IMR-90 (cell line): ENCODE data around the gene SLC26A3. TPM values are rescaled to one million over a fixed set of nuclear protein-coding genes. Genes with fewer than 3 reads are reported as not detected.
A peak's percentile ranks its signal among the peaks of the same experiment; 100 is the strongest.

Experiments
- ATAC-seq: fragments of 200-7000 bp; cut with Tn5 transposase; 2 replicates; pipeline ENCODE4 v1.9.1; 2020; ENCODE audit warnings: low read depth, mild to moderate bottlenecking, moderate library complexity
- BruUV-seq: library from RNA; stranded (reverse); fragments of 400-500 nt; replicated peaks from 2 replicates; lab custom pipeline; 2021; lab: Mats Ljungman, UMichigan
- CTCF ChIA-PET: fragments of 300-600 bp; formaldehyde crosslinking; extraction: SDS; loops from one replicate; lab custom pipeline; 2021; ENCODE audit warnings: antibody characterized with exemption; lab: Yijun Ruan, JAX
- POLR2A ChIA-PET: fragments of 300-600 bp; sonication (Branson Sonifier 250); formaldehyde crosslinking; loops from one replicate; lab custom pipeline; 2022; ENCODE audit warnings: antibody characterized with exemption; ENCODE audit not compliant: unreplicated experiment; lab: Charles Lee
- DNase-seq: peaks from one replicate; pipeline ENCODE4 v3.0.0; 2013
- H2AFZ ChIP-seq: replicated peaks from 2 replicates; pipeline ENCODE3; 2013; ENCODE audit warnings: low read length, mild to moderate bottlenecking; ENCODE audit not compliant: poor library complexity
- H2AK5ac ChIP-seq: 2 replicates; pipeline ENCODE4 v1.6.1; 2013; ENCODE audit warnings: low read depth, low read length, inconsistent platforms
- H2AK9ac ChIP-seq: replicated peaks from 2 replicates; pipeline ENCODE3; 2013; ENCODE audit warnings: mild to moderate bottlenecking, low read depth, low read length, moderate library complexity; ENCODE audit not compliant: poor library complexity
- H2BK120ac ChIP-seq: 2 replicates; pipeline ENCODE4 v1.6.1; 2013; ENCODE audit warnings: low read depth, low read length, inconsistent platforms
- H2BK15ac ChIP-seq: 3 replicates; pipeline ENCODE4 v1.6.1; 2013; ENCODE audit warnings: low read depth, low read length, inconsistent platforms
- H2BK20ac ChIP-seq: 2 replicates; pipeline ENCODE4 v1.6.1; 2013; ENCODE audit warnings: low read depth, mild to moderate bottlenecking, inconsistent platforms, low read length, moderate library complexity
- H2BK5ac ChIP-seq: 2 replicates; pipeline ENCODE4 v1.6.1; 2013; ENCODE audit warnings: mild to moderate bottlenecking, low read depth, low read length, inconsistent platforms; ENCODE audit not compliant: poor library complexity, severe bottlenecking
- H3K14ac ChIP-seq: replicated peaks from 2 replicates; pipeline ENCODE4 v1.6.1; 2013; ENCODE audit warnings: low read depth, low read length, inconsistent platforms
- H3K18ac ChIP-seq: 2 replicates; pipeline ENCODE4 v1.6.1; 2013; ENCODE audit warnings: low read depth, low read length, control low read depth
- H3K23ac ChIP-seq: 2 replicates; pipeline ENCODE4 v1.6.1; 2013; ENCODE audit warnings: low read depth, low read length, inconsistent platforms
- H3K27ac ChIP-seq: 2 replicates; pipeline ENCODE4 v1.5.1; 2013; ENCODE audit warnings: mild to moderate bottlenecking, control low read depth, low read length; ENCODE audit not compliant: insufficient read depth
- H3K27me3 ChIP-seq: 2 replicates; pipeline ENCODE4 v1.6.1; 2013; ENCODE audit warnings: low read length; ENCODE audit not compliant: control insufficient read depth, insufficient read depth
- H3K36me3 ChIP-seq: 2 replicates; pipeline ENCODE4 v1.6.1; 2013; ENCODE audit warnings: low read length, mixed read lengths; ENCODE audit not compliant: control insufficient read depth, insufficient read depth
- H3K4ac ChIP-seq: 2 replicates; pipeline ENCODE4 v1.6.1; 2013; ENCODE audit warnings: low read depth, low read length, inconsistent platforms
- H3K4me1 ChIP-seq: 2 replicates; pipeline ENCODE4 v1.6.1; 2013; ENCODE audit warnings: low read length, mixed read lengths; ENCODE audit not compliant: control insufficient read depth, insufficient read depth
- H3K4me2 ChIP-seq: 2 replicates; pipeline ENCODE4 v1.6.1; 2013; ENCODE audit warnings: low read depth, mild to moderate bottlenecking, control low read depth, low read length, moderate library complexity
- H3K4me3 ChIP-seq: 2 replicates; pipeline ENCODE4 v1.5.1; 2013; ENCODE audit warnings: low read depth, mild to moderate bottlenecking, control low read depth, low read length, moderate library complexity; ENCODE audit not compliant: insufficient read depth
- H3K56ac ChIP-seq: 2 replicates; pipeline ENCODE4 v1.6.1; 2013; ENCODE audit warnings: low read length, inconsistent platforms; ENCODE audit not compliant: insufficient read depth; ENCODE audit errors: extremely low read depth
- H3K79me1 ChIP-seq, 2 experiments: 2 replicates each; pipeline ENCODE4 v1.6.1; 2013; ENCODE audit warnings: low read length in 2 of 2, inconsistent platforms in 1 of 2, low read depth in 1 of 2
- H3K9ac ChIP-seq: 2 replicates; pipeline ENCODE4 v1.6.1; 2013; ENCODE audit warnings: low read depth, low read length, control low read depth
- H3K9me1 ChIP-seq: 2 replicates; pipeline ENCODE4 v1.6.1; 2013; ENCODE audit warnings: low read length, inconsistent platforms; ENCODE audit not compliant: insufficient read depth
- H3K9me3 ChIP-seq: 2 replicates; pipeline ENCODE4 v1.6.1; 2013; ENCODE audit warnings: low read length; ENCODE audit not compliant: control insufficient read depth, insufficient read depth
- H4K20me1 ChIP-seq: 2 replicates; pipeline ENCODE4 v1.6.1; 2013; ENCODE audit warnings: low read length, inconsistent platforms; ENCODE audit not compliant: insufficient read depth
- H4K5ac ChIP-seq: 2 replicates; pipeline ENCODE4 v1.6.1; 2013; ENCODE audit warnings: mild to moderate bottlenecking, low read depth, low read length, control low read depth
- H4K8ac ChIP-seq, 2 experiments: 2 replicates each; pipeline ENCODE4 v1.6.1; 2013; ENCODE audit warnings: low read depth in 2 of 2, low read length in 2 of 2, control low read depth in 1 of 2, inconsistent platforms in 1 of 2
- H4K91ac ChIP-seq: 2 replicates; pipeline ENCODE4 v1.6.1; 2013; ENCODE audit warnings: low read depth, low read length, inconsistent platforms; ENCODE audit not compliant: insufficient read depth
- FOS ChIP-seq: fragments of 150-350 bp; IDR thresholded peaks from 2 replicates; pipeline ENCODE4 v1.6.1; 2016; ENCODE audit warnings: low read depth, low read length
- MAFK ChIP-seq: IDR thresholded peaks from 2 replicates; pipeline ENCODE4 v1.6.1; 2012; ENCODE audit warnings: low read depth, low read length, improper control_type of control experiment
- MAZ ChIP-seq: IDR thresholded peaks from 2 replicates; pipeline ENCODE4 v1.6.1; 2012; ENCODE audit warnings: low read depth, mild to moderate bottlenecking, low read length, improper control_type of control experiment, moderate library complexity, borderline replicate concordance
- MXI1 ChIP-seq: IDR thresholded peaks from 2 replicates; pipeline ENCODE4 v1.6.1; 2012; ENCODE audit warnings: low read depth, mild to moderate bottlenecking, low read length, moderate library complexity, borderline replicate concordance
- NFE2L2 ChIP-seq: fragments of 150-350 bp; IDR thresholded peaks from 2 replicates; pipeline ENCODE4 v1.6.1; 2016; ENCODE audit warnings: low read depth, mild to moderate bottlenecking, low read length
- RCOR1 ChIP-seq: IDR thresholded peaks from 2 replicates; pipeline ENCODE4 v1.6.1; 2012; ENCODE audit warnings: mild to moderate bottlenecking, low read length, improper control_type of control experiment; ENCODE audit not compliant: insufficient replicate concordance
- WGBS, 2 experiments: methylation state at CpG; one replicate each; pipeline versions ENCODE4 v1.1.5 to v1.1.7; 2013; ENCODE audit warnings: missing lambda C conversion rate in 2 of 2; ENCODE audit not compliant: insufficient read length in 1 of 2; ENCODE audit errors: extremely low coverage in 2 of 2; 5-methylcytosine and 5-hydroxymethylcytosine counted together
- dilution Hi-C: fragments of 300-500 bp; cut with HindIII; formaldehyde crosslinking; loops from one replicate; pipeline ENCODE4 v1.14.3; 2018; ENCODE audit warnings: low sequenced_read_pairs; ENCODE audit not compliant: unreplicated experiment
- in situ Hi-C: fragments of 300-500 bp; cut with MboI; formaldehyde crosslinking; loops from 3 replicates; pipeline ENCODE4 v1.14.3; 2019; ENCODE audit warnings: low sequenced_read_pairs, inconsistent platforms, mixed read lengths
- intact Hi-C: fragments of 100-400 bp; cut with micrococcal nuclease; formaldehyde crosslinking; loops from 2 replicates; pipeline ENCODE4 v1.10.0; 2022
- polyA plus RNA-seq, 3 experiments: library from polyadenylated mRNA; depleted of rRNA; stranded (reverse); fragments of >200 nt; gene quantifications; 2 replicates each; pipeline ENCODE4 v1.2.3, GENCODE V29; 2012; ENCODE audit warnings: low replicate concordance in 1 of 3
- total RNA-seq: library from RNA; depleted of rRNA; stranded (reverse); fragments of >200 nt; gene quantifications from 2 replicates; pipeline ENCODE4 v1.2.3, GENCODE V29; 2012

The SLC26A3 gene
- total and polyA plus RNA-seq, 2 of the 4 experiments (the other 2 are of a cell fraction): not detected

DNA sequence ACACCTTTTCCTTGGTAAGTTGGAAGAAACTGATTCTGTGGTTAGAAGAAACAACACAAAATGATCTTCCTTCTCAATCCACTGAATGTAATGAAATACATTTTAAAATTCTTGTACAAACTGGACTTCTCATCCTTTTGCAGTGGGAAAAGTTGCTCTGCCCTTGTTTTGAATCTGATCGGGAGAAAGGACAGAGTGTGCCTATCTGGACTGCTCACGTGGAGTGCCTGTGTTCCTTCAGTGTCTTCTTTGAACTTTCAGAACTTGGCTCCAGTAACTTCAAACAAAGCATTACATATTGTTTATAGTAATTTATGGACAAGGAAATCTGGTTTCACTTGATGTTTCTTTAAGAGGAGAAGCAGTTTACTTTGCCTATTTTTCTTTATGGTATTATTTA, 17.1 kb downstream of the SLC26A3 start:
- ChIA-PET POLR2A (no interaction called here), CTCF (no interaction called here)
- H3K4me2 ChIP-seq: peak overlapping the region; percentile 19; the same call in 1 of the 2 replicates
- dilution Hi-C loops: no loop called here
- H3K4me3 ChIP-seq: no peak overlapping the region
- no peak overlapping the region for H2BK20ac ChIP-seq
- no peak overlapping the region for H4K91ac ChIP-seq
- no peak overlapping the region for H2AK9ac ChIP-seq
- H3K27me3 ChIP-seq: peaks cover 34% of the 10 kb centered on the region
- no peak for DNase-seq
- in situ Hi-C loops: no loop called here
- H2BK5ac ChIP-seq: no peak overlapping the region
- H3K79me1 ChIP-seq: no peaks in the 10 kb centered on the region
- BruUV-seq: no TSS peak
- intact Hi-C loops: no loop called here
- no peak for TF ChIP-seq NFE2L2
- TF ChIP-seq MAZ: no peak
- no peak for TF ChIP-seq MAFK
- TF ChIP-seq FOS: no peak
- no peak for TF ChIP-seq RCOR1
- no peak for TF ChIP-seq MXI1
- no peaks in the 10 kb centered on the region for H3K9me3 ChIP-seq
- H2AK5ac ChIP-seq: no peak overlapping the region
- no peak overlapping the region for H3K23ac ChIP-seq
- no peaks in the 10 kb centered on the region for H4K20me1 ChIP-seq
- H4K5ac ChIP-seq: no peak overlapping the region
- no CpG with 5 or more reads among the region's 2 CpGs for WGBS, 2 experiments
- no peak overlapping the region for H3K18ac ChIP-seq
- H3K4ac ChIP-seq: no peak overlapping the region
- no peak overlapping the region for H3K27ac ChIP-seq
- H3K9me1 ChIP-seq: no peaks in the 10 kb centered on the region; the same call in 1 of the 2 replicates
- no peak overlapping the region for H2BK120ac ChIP-seq
- no peaks in the 10 kb centered on the region for H3K36me3 ChIP-seq
- no peak overlapping the region for H3K14ac ChIP-seq
- no peak overlapping the region for H2AFZ ChIP-seq
- no peaks in the 10 kb centered on the region for H3K4me1 ChIP-seq
- H2BK15ac ChIP-seq: no peak overlapping the region
- H3K9ac ChIP-seq: no peak overlapping the region
- ATAC-seq: no peak
- no peak overlapping the region for H3K56ac ChIP-seq
- no peak overlapping the region for H4K8ac ChIP-seq
